Measurements from ENCODE around the gene SEMA4D.

The SEMA4D gene

GRCh38 chr9:89404074-89404473 lies 93.8 kb downstream of the SEMA4D start:
- peaks cover 17% of the 10 kb centered on the region for H3K4me1 ChIP-seq (ENCODE audit: low read length)
- TF ChIP-seq EZH2phosphoT487 (IDR thresholded peaks at IDR 0.05; ENCODE audit: low read depth) (no peak), CTCF (IDR thresholded peaks at IDR 0.05; ENCODE audit: low read depth, low read length) (no peak)
- H3K79me2 ChIP-seq (ENCODE audit: low read length) = no peaks in the 10 kb centered on the region
- H3K9ac ChIP-seq (ENCODE audit: low read length) = no peak overlapping the region
- H3K9me3 ChIP-seq (ENCODE audit: insufficient read depth, low read length) = no peaks in the 10 kb centered on the region
- H4K20me1 ChIP-seq (ENCODE audit: insufficient read depth, low read length) = no peaks in the 10 kb centered on the region
- no peaks in the 10 kb centered on the region for H3K36me3 ChIP-seq (replicated peaks; ENCODE audit: low read depth, low read length)
- no peak overlapping the region for H3K4me3 ChIP-seq (ENCODE audit: low read length)
- no peaks in the 10 kb centered on the region for H3K27me3 ChIP-seq (ENCODE audit: low read depth, low read length)
- no peak overlapping the region for H3K4me2 ChIP-seq (ENCODE audit: low read length)
- no peak overlapping the region for H2AFZ ChIP-seq (ENCODE audit: low read depth, low read length)
- no peak overlapping the region for H3K27ac ChIP-seq (ENCODE audit: low read length)

DNA sequence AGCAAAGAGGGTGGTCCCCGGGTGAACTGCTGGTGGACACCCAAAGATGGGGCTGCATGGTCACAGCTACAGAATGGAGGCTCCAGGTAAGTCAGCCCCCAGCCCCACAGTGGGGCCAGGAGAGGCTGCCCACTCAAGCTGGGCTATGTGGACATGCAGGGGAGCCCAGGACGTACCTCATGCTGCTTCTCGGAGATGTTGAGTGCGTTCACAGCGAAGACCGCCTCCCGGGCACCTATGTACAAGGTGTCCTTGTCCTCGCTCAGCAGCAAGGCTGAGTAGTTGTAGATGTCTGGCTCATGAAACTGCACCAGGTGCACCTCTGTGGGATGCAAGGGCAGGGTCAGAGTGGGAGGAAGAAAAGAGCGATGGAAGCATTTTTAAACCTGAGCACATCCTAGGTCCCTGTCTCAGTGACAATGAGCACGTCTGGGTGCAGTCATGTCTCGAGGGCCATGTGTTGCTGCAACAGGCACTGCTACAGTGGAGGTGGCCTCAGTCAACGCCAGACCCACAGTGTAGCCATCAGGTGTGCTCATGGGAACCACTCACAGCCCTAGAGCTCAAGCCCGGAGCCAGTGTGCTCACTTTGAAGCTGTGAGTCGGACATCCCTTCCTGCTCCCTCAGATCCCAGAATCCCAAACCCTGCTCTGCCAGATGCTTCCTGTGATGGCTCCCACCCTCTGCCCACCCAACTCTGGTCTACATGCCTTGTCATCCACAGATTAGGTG lies 95.1 kb downstream of the SEMA4D start:
- Histone ChIP-seq H4K20me1 (ENCODE audit: insufficient read depth, low read length) (no peaks in the 10 kb centered on the region), H2AFZ (ENCODE audit: low read depth, low read length) (no peak overlapping the region), H3K9me3 (ENCODE audit: insufficient read depth, low read length) (no peaks in the 10 kb centered on the region), H3K79me2 (ENCODE audit: low read length) (no peaks in the 10 kb centered on the region), H3K27ac (ENCODE audit: low read length) (no peak overlapping the region), H3K9ac (ENCODE audit: low read length) (no peak overlapping the region), H3K4me3 (ENCODE audit: low read length) (no peak overlapping the region), H3K27me3 (ENCODE audit: low read depth, low read length) (no peaks in the 10 kb centered on the region), H3K36me3 (replicated peaks; ENCODE audit: low read depth, low read length) (no peaks in the 10 kb centered on the region), H3K4me1 (ENCODE audit: low read length) (peaks cover 17% of the 10 kb centered on the region), H3K4me2 (ENCODE audit: low read length) (no peak overlapping the region)
- TF ChIP-seq CTCF (IDR thresholded peaks at IDR 0.05; ENCODE audit: low read depth, low read length) (no peak), EZH2phosphoT487 (IDR thresholded peaks at IDR 0.05; ENCODE audit: low read depth) (no peak)

DNA sequence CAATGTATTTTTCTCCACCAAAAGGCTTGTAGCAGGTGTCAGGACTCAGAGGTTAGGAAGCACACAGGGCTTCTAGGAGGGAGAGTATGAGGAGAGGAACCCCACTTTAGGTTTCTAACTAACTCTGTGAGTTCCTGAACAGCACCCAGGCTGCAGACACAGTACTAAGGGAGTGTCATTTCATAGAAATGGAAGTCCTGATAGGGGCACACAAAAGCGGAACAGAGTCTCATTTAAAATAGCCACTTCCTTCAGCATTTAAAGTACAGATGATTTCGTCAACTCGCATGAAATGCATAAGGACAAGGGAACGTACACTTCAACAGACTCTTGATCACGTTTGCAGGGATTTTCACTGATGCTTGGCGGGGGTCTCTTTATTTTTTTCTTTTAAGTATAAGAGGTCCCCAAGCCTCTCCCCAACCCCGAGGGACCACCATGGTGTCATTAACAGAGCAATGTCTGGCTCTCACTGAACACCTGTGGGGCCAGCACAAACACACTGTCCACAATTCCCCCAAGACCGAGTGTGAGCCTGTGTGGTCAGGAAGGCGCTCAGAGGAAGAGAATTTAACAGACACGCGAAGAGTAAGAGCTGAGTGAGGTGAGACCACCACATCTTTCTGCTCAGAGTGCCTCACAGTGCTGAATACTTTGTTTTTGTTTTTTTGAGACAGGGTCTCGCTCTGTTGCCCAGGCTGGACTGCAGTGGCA lies 97.4 kb downstream of the SEMA4D start:
- Histone ChIP-seq H3K4me2 (ENCODE audit: low read length) (peak overlapping the region; percentile 68), H3K9me3 (ENCODE audit: insufficient read depth, low read length) (no peaks in the 10 kb centered on the region), H3K79me2 (ENCODE audit: low read length) (no peaks in the 10 kb centered on the region), H2AFZ (ENCODE audit: low read depth, low read length) (no peak overlapping the region), H3K36me3 (replicated peaks; ENCODE audit: low read depth, low read length) (no peaks in the 10 kb centered on the region), H3K9ac (ENCODE audit: low read length) (no peak overlapping the region; the same call in 1 of the 2 replicates), H4K20me1 (ENCODE audit: insufficient read depth, low read length) (no peaks in the 10 kb centered on the region), H3K4me1 (ENCODE audit: low read length) (peaks cover 11% of the 10 kb centered on the region), H3K4me3 (ENCODE audit: low read length) (peak overlapping the region; percentile 49), H3K27ac (ENCODE audit: low read length) (no peak overlapping the region), H3K27me3 (ENCODE audit: low read depth, low read length) (no peaks in the 10 kb centered on the region)
- TF ChIP-seq EZH2phosphoT487 (IDR thresholded peaks at IDR 0.05; ENCODE audit: low read depth) (no peak), CTCF (IDR thresholded peaks at IDR 0.05; ENCODE audit: low read depth, low read length) (no peak)

DNA sequence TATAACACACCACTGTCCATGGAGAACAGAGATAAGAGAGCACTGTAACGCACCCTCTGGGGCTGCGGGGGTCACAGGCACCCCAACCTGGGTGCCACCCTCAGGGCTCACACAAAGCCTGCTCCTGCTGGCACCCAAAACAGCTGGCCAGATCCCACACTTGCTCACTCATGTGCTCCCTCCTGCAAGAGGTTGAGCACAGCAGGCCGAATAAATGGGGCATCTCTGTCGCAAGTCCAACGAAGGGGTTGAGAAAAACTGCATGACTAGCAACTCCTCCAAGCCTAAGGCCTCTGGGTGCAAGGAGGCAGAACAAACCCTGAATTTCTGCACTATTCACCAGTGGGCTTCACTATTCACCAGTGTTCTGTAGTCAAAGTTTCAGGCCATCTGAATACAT lies 99.3 kb downstream of the SEMA4D start:
- H2AFZ ChIP-seq (ENCODE audit: low read depth, low read length) = no peak overlapping the region
- H4K20me1 ChIP-seq (ENCODE audit: insufficient read depth, low read length) = no peaks in the 10 kb centered on the region; the same call in 1 of the 2 replicates
- no peak overlapping the region for H3K4me3 ChIP-seq (ENCODE audit: low read length)
- no peaks in the 10 kb centered on the region for H3K36me3 ChIP-seq (replicated peaks; ENCODE audit: low read depth, low read length)
- peaks cover 11% of the 10 kb centered on the region for H3K4me1 ChIP-seq (ENCODE audit: low read length)
- no peak overlapping the region for H3K9ac ChIP-seq (ENCODE audit: low read length)
- H3K79me2 ChIP-seq (ENCODE audit: low read length) = no peaks in the 10 kb centered on the region
- no peaks in the 10 kb centered on the region for H3K27me3 ChIP-seq (ENCODE audit: low read depth, low read length)
- H3K27ac ChIP-seq (ENCODE audit: low read length) = no peak overlapping the region
- no peaks in the 10 kb centered on the region for H3K9me3 ChIP-seq (ENCODE audit: insufficient read depth, low read length)
- no peak overlapping the region for H3K4me2 ChIP-seq (ENCODE audit: low read length)
- no peak for TF ChIP-seq CTCF (IDR thresholded peaks at IDR 0.05; ENCODE audit: low read depth, low read length)
- TF ChIP-seq EZH2phosphoT487 (IDR thresholded peaks at IDR 0.05; ENCODE audit: low read depth) = no peak
